SK-N-SH (cell line): Measurements from ENCODE around the gene DROSHA. TPM values are rescaled to one million over a fixed set of nuclear protein-coding genes. Genes with fewer than 3 reads are reported as not detected.

Source experiments
- CTCF ChIA-PET: fragments of 300-600, 350-600 bp; formaldehyde crosslinking; extraction: SDS; loops from one replicate; lab custom pipeline; 2021; lab: Yijun Ruan, JAX
- POLR2A ChIA-PET: fragments of 350-600 bp; sonication (Branson Sonifier 250); formaldehyde crosslinking; extraction: SDS; loops from one replicate; lab custom pipeline; 2020; ENCODE audit warnings: antibody characterized with exemption, inconsistent platforms; lab: Yijun Ruan, JAX
- DNase-seq: peaks from one replicate; pipeline ENCODE4 v3.0.0; 2012
- H2AFZ ChIP-seq: fragments of 200-600 bp; sonication (generic); 2 replicates; pipeline ENCODE4 v1.8.1; 2016; ENCODE audit warnings: antibody characterized with exemption, mild to moderate bottlenecking, low read depth
- H3F3A ChIP-seq: fragments of 200-600 bp; sonication (generic); replicated peaks from 2 replicates; pipeline ENCODE3; 2016; ENCODE audit warnings: antibody characterized with exemption, mild to moderate bottlenecking; ENCODE audit not compliant: insufficient read depth
- H3K27ac ChIP-seq, 2 experiments: fragments of 200-500 bp in 1 of 2; fragments of 200-600 bp in 1 of 2; sonication (Bioruptor generic) in 1 of 2; sonication (generic), shearing (Covaris generic) in 1 of 2; 2 replicates each; pipeline versions ENCODE4 v1.5.1 to v1.6.1; 2014 to 2016; ENCODE audit warnings: low read depth in 2 of 2, inconsistent platforms in 1 of 2, low read length in 1 of 2, mild to moderate bottlenecking in 1 of 2, mixed read lengths in 1 of 2
- H3K27me3 ChIP-seq: fragments of 200-600 bp; sonication (generic), shearing (Covaris generic); 2 replicates; pipeline ENCODE4 v1.6.1; 2016; ENCODE audit warnings: mixed run types; ENCODE audit not compliant: insufficient read depth
- H3K36me3 ChIP-seq, 2 experiments: fragments of 200-500 bp in 1 of 2; fragments of 200-600 bp in 1 of 2; sonication (Bioruptor generic) in 1 of 2; sonication (generic) in 1 of 2; replicated peaks in 1 of 2; 2 replicates each; pipeline versions ENCODE3 to v1.5.1; 2014 to 2016; ENCODE audit warnings: low read length in 1 of 2, mild to moderate bottlenecking in 1 of 2; ENCODE audit not compliant: insufficient read depth in 2 of 2, control insufficient read depth in 1 of 2
- H3K4me1 ChIP-seq, 2 experiments: fragments of 200-500 bp in 1 of 2; fragments of 200-600 bp in 1 of 2; sonication (Bioruptor generic) in 1 of 2; sonication (generic), shearing (Covaris generic) in 1 of 2; 2 replicates each; pipeline versions ENCODE4 v1.5.1 to v1.6.1; 2014 to 2016; ENCODE audit warnings: low read depth in 1 of 2, low read length in 1 of 2, mixed run types in 1 of 2; ENCODE audit not compliant: insufficient read depth in 2 of 2, control insufficient read depth in 1 of 2
- H3K4me2 ChIP-seq: fragments of 200-600 bp; sonication (generic), shearing (Covaris generic); 2 replicates; pipeline ENCODE4 v1.6.1; 2017; ENCODE audit warnings: mixed run types
- H3K4me3 ChIP-seq, 2 experiments: fragments of 200-500 bp in 1 of 2; fragments of 200-600 bp in 1 of 2; sonication (Bioruptor generic) in 1 of 2; sonication (generic), shearing (Covaris generic) in 1 of 2; 2 replicates each; pipeline versions ENCODE4 v1.5.1 to v1.8.1; 2014 to 2016; ENCODE audit warnings: low read depth in 2 of 2, inconsistent platforms in 1 of 2, low read length in 1 of 2, mild to moderate bottlenecking in 1 of 2, mixed read lengths in 1 of 2, moderate library complexity in 1 of 2
- H3K79me2 ChIP-seq: fragments of 200-600 bp; sonication (generic); 2 replicates; pipeline ENCODE4 v1.8.1; 2017; ENCODE audit warnings: mild to moderate bottlenecking; ENCODE audit not compliant: insufficient read depth
- H3K9ac ChIP-seq: fragments of 200-600 bp; sonication (generic); 2 replicates; pipeline ENCODE4 v1.6.1; 2017; ENCODE audit warnings: mixed run types
- H3K9me2 ChIP-seq: fragments of 200-600 bp; sonication (generic); 2 replicates; pipeline ENCODE4 v1.6.1; 2017; ENCODE audit warnings: mixed run types
- H3K9me3 ChIP-seq: fragments of 200-600 bp; sonication (generic); 2 replicates; pipeline ENCODE4 v1.6.1; 2017; ENCODE audit warnings: mixed run types, mild to moderate bottlenecking, moderate library complexity
- H4K20me1 ChIP-seq: fragments of 200-600 bp; sonication (generic); 2 replicates; pipeline ENCODE4 v1.6.1; 2017; ENCODE audit warnings: mild to moderate bottlenecking, mixed run types; ENCODE audit not compliant: insufficient read depth
- EP300 ChIP-seq, 2 experiments: IDR thresholded peaks; 2 replicates each; pipeline versions ENCODE4 v1.4.0 to v1.6.1; 2012; ENCODE audit warnings: borderline replicate concordance in 1 of 2, low read depth in 1 of 2, low read length in 1 of 2
- FOSL2 ChIP-seq: IDR thresholded peaks from 2 replicates; pipeline ENCODE4 v1.4.0; 2012; ENCODE audit warnings: low read depth, mild to moderate bottlenecking, moderate library complexity, borderline replicate concordance
- FOXM1 ChIP-seq: IDR thresholded peaks from 2 replicates; pipeline ENCODE4 v1.4.0; 2012; ENCODE audit warnings: low read depth, mild to moderate bottlenecking
- GATA2 ChIP-seq: sonication (generic); formaldehyde crosslinking; IDR thresholded peaks from 2 replicates; pipeline ENCODE4 v1.5.0; 2020; ENCODE audit warnings: mild to moderate bottlenecking, missing genetic modification reagents
- MEF2A ChIP-seq: IDR thresholded peaks from 2 replicates; pipeline ENCODE4 v1.4.0; 2012; ENCODE audit warnings: low read depth, borderline replicate concordance
- MXI1 ChIP-seq: IDR thresholded peaks from 2 replicates; pipeline ENCODE4 v1.6.1; 2012; ENCODE audit warnings: mild to moderate bottlenecking, low read depth, low read length, improper control_type of control experiment
- POLR2AphosphoS5 ChIP-seq: IDR thresholded peaks from 2 replicates; pipeline ENCODE4 v1.6.1; 2012; ENCODE audit warnings: low read depth, low read length
- RAD21 ChIP-seq: IDR thresholded peaks from 2 replicates; pipeline ENCODE4 v1.6.1; 2012; ENCODE audit warnings: mild to moderate bottlenecking, low read length
- RFX5 ChIP-seq: IDR thresholded peaks from 2 replicates; pipeline ENCODE4 v1.6.1; 2012; ENCODE audit warnings: mild to moderate bottlenecking, improper control_type of control experiment, low read length
- RXRA ChIP-seq: IDR thresholded peaks from 2 replicates; pipeline ENCODE4 v1.4.0; 2012; ENCODE audit warnings: low read depth, mild to moderate bottlenecking, borderline replicate concordance
- SIN3A ChIP-seq: IDR thresholded peaks from 2 replicates; pipeline ENCODE4 v1.6.1; 2012; ENCODE audit warnings: low read depth, mild to moderate bottlenecking, low read length, moderate library complexity, borderline replicate concordance
- TEAD4 ChIP-seq: IDR thresholded peaks from 2 replicates; pipeline ENCODE4 v1.4.0; 2012; ENCODE audit warnings: mild to moderate bottlenecking, borderline replicate concordance; ENCODE audit not compliant: insufficient read depth
- YY1 ChIP-seq: IDR thresholded peaks from 2 replicates; pipeline ENCODE4 v1.4.0; 2012; ENCODE audit warnings: low read depth, mild to moderate bottlenecking
- WGBS: methylation state at CpG from one replicate; pipeline ENCODE4 v1.1.6; 2017; ENCODE audit warnings: low lambda C conversion rate; 5-methylcytosine and 5-hydroxymethylcytosine counted together
- polyA plus RNA-seq, 3 experiments: library from polyadenylated mRNA; depleted of rRNA; stranded (reverse); fragments of >200 nt; gene quantifications; 2 replicates each; pipeline ENCODE4 v1.2.3, GENCODE V29; 2012
- TF ChIP-seq, protein P1 (sequence below): fragments of 200-600 bp; sonication (generic); IDR thresholded peaks from 2 replicates; pipeline ENCODE4 v1.6.1; 2017; ENCODE audit warnings: antibody characterized with exemption, mild to moderate bottlenecking, moderate library complexity
- TF ChIP-seq, protein P2 (sequence below): IDR thresholded peaks from 2 replicates; pipeline ENCODE4 v1.4.0; 2012; ENCODE audit warnings: low read depth
- TF ChIP-seq, protein P3 (sequence below): IDR thresholded peaks from 2 replicates; pipeline ENCODE4 v1.4.0; 2012; ENCODE audit warnings: low read depth, borderline replicate concordance

DROSHA gene
- polyA plus RNA-seq, 1 of the 3 experiments (the other 2 are of a cell fraction) = 49.3 TPM

DNA sequence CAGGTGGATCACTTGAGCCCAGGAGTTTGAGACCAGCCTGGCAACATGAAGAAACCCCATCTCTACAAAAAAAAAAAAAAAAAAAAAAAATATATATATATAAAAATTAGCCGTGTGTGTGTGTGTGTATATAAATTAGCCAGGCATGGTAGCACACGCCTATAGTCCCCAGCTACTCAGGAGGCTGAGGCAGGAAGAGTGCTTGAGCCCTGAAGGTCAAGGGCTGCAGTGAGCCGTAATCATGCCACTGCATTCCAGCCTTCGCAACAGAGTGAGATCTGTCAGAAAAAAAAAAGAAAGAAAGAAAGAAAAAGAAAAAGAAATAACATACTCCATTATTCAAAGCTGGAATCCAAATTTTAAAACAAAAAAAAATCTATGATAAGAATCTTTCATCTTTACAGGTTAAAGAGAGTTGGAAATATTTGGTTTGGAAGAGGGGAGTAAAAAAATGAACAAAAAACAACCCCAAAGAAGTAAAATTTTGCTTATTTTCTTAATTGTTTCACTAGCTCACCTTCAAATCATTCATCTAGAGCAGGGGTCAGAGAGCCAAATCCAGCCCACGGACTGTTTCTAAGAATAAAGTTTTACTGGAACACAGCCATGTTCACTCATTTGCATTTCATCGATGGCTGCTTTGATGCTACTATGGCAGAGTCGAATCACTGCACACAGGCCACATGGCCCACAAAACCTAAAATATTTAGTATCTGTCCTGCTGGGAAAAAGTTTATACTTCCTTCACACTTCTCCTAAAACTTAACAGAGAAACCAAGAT is 109.9 kb downstream of the DROSHA start:
- no peak overlapping the region for H3K27ac ChIP-seq
- TF ChIP-seq, protein P1, sequence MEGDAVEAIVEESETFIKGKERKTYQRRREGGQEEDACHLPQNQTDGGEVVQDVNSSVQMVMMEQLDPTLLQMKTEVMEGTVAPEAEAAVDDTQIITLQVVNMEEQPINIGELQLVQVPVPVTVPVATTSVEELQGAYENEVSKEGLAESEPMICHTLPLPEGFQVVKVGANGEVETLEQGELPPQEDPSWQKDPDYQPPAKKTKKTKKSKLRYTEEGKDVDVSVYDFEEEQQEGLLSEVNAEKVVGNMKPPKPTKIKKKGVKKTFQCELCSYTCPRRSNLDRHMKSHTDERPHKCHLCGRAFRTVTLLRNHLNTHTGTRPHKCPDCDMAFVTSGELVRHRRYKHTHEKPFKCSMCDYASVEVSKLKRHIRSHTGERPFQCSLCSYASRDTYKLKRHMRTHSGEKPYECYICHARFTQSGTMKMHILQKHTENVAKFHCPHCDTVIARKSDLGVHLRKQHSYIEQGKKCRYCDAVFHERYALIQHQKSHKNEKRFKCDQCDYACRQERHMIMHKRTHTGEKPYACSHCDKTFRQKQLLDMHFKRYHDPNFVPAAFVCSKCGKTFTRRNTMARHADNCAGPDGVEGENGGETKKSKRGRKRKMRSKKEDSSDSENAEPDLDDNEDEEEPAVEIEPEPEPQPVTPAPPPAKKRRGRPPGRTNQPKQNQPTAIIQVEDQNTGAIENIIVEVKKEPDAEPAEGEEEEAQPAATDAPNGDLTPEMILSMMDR = no peak
- TF ChIP-seq MXI1 (no peak), RXRA (no peak), POLR2AphosphoS5 (no peak), EP300 (IDR thresholded peaks at IDR 0.05; ENCODE audit: borderline replicate concordance in 1 of 2, low read depth in 1 of 2, low read length in 1 of 2) (no peak), TEAD4 (no peak), YY1 (no peak), MEF2A (no peak), FOXM1 (no peak), FOSL2 (no peak), GATA2 (CRISPR knock-in tag) (no peak), SIN3A (no peak), RAD21 (no peak), RFX5 (no peak)
- TF ChIP-seq, protein P2, sequence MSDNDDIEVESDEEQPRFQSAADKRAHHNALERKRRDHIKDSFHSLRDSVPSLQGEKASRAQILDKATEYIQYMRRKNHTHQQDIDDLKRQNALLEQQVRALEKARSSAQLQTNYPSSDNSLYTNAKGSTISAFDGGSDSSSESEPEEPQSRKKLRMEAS = no peak
- no peak overlapping the region for H3K9ac ChIP-seq
- H3K27me3 ChIP-seq = no peaks in the 10 kb centered on the region
- no peak overlapping the region for H3K4me2 ChIP-seq
- CTCF ChIA-PET = no interaction called here
- no peak overlapping the region for H2AFZ ChIP-seq
- H3K9me2 ChIP-seq = no peaks in the 10 kb centered on the region
- H3K4me3 ChIP-seq = no peak overlapping the region
- no peaks in the 10 kb centered on the region for H4K20me1 ChIP-seq
- POLR2A ChIA-PET = no interaction called here
- DNase-seq = no peak
- H3K4me1 ChIP-seq = no peaks in the 10 kb centered on the region
- no peaks in the 10 kb centered on the region for H3K79me2 ChIP-seq
- H3F3A ChIP-seq = no peaks in the 10 kb centered on the region
- H3K36me3 ChIP-seq = peaks cover 56 to 72% of the 10 kb centered on the region in 2 experiments
- H3K9me3 ChIP-seq = no peaks in the 10 kb centered on the region
- WGBS = 93% methylated on average over 7 of the region's 7 CpGs

GRCh38 chr5:31417512-31417911 is 114.4 kb downstream of the DROSHA start:
- 97% methylated on average over 5 of the region's 5 CpGs for WGBS
- Histone ChIP-seq H3K9ac (no peak overlapping the region), H2AFZ (no peak overlapping the region)
- TF ChIP-seq, protein P3, sequence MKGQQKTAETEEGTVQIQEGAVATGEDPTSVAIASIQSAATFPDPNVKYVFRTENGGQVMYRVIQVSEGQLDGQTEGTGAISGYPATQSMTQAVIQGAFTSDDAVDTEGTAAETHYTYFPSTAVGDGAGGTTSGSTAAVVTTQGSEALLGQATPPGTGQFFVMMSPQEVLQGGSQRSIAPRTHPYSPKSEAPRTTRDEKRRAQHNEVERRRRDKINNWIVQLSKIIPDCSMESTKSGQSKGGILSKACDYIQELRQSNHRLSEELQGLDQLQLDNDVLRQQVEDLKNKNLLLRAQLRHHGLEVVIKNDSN = no peak
- TF ChIP-seq, all 33 proteins: peak for 0
- no peaks in the 10 kb centered on the region for H4K20me1 ChIP-seq
- no peak overlapping the region for H3K4me3 ChIP-seq
- H3K9me3 ChIP-seq = no peaks in the 10 kb centered on the region
- H3K4me2 ChIP-seq = no peak overlapping the region
- no peaks in the 10 kb centered on the region for H3K27me3 ChIP-seq
- DNase-seq = no peak
- H3K36me3 ChIP-seq = peaks cover 24 to 49% of the 10 kb centered on the region in 2 experiments
- no peaks in the 10 kb centered on the region for H3K9me2 ChIP-seq
- ChIA-PET CTCF (interaction anchor here (0.7 to 1.4 kb wide), 3 partner anchors 10 to 147 kb away, joined by 3 read pairs; no protein-coding TSS in a partner anchor), POLR2A (interaction anchor here (0.6 kb wide), 1 partner anchor 104 kb away, joined by 3 read pairs; no protein-coding TSS in a partner anchor)
- H3K79me2 ChIP-seq = no peaks in the 10 kb centered on the region
- H3K27ac ChIP-seq = no peak overlapping the region
- H3K4me1 ChIP-seq = peaks cover 11 to 29% of the 10 kb centered on the region in 2 experiments
- peaks cover 4% of the 10 kb centered on the region for H3F3A ChIP-seq
